Umbilical cord (tissue), 2 donors: ENCODE data around the gene TP53RK. TPM values are rescaled to one million over a fixed set of nuclear protein-coding genes. Genes with fewer than 3 reads are reported as not detected.

Source experiments
- DNase-seq: peaks from one replicate; pipeline ENCODE4 v3.0.0-alpha.2; 2015; ENCODE audit warnings: low spot score
- total RNA-seq: library from RNA; depleted of rRNA; stranded (reverse); fragments of >200 nt; gene quantifications from one replicate; pipeline ENCODE4 v1.2.3, GENCODE V29; 2014; ENCODE audit warnings: low replicate concordance; ENCODE audit not compliant: insufficient read depth

TP53RK gene
- total RNA-seq, 1 donor from 2014 or later, result 14.7 TPM

DNA sequence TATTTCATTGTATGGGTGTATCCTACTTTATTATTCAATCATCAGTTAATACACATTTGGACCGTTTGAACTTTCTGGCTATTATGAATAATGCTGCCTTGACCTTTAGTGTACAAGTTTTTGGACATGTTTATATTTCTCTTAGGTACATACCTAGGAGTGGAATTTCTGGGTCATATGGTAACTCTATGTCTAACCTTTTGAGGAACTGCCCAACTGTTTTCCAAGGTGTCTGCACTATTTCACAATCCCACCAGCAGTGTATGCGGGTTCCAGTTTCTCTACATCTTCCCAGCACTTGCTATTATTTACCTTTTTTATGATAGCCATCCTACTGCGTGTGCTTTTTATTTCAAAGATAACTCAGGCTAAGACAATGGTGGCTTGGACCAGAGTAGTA, 23.6 kb downstream of the TP53RK start:
- no peak for DNase-seq

DNA sequence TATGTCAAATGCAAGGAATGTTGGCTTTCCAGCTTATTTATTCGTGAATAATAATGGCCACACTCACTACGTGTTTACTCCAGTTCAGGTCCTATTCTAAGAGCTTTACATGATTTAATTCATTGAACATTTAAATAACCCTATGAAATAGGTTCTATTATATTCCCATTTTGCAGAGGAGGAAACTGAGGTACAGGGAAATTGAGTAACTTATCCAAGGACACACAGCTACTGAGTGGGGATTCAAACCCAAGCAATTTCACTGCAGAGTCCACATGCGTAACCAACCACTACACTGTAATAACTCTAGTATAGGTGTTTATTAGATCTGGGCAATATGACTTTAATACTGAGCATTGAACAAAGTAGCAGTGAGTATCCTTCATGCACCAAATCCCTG, 25.7 kb downstream of the TP53RK start:
- DNase-seq, result no peak

- DNase-seq, result no peak
These were observed 27.6 kb downstream of the TP53RK start for GRCh38 chr20:46661659-46662058.

DNA sequence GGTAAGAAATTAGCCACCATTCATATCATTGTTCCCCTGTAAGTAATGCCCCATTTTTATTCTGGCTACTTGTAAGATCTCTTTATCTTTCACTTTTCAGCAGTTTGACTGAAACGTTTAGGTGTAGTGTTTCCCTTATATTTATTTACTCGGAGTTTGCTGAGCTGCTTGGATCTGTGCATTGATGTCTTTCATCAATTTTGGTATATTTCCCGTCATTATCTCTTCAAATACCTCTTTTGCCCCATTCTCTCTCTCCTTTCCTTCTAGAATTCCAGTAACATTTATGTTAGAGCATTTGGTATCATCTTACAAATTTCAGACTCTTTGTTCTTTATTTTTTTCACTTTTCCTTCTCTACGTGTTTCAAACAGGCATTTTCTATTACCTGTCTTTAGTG, 28.8 kb downstream of the TP53RK start:
- no peak for DNase-seq

DNA sequence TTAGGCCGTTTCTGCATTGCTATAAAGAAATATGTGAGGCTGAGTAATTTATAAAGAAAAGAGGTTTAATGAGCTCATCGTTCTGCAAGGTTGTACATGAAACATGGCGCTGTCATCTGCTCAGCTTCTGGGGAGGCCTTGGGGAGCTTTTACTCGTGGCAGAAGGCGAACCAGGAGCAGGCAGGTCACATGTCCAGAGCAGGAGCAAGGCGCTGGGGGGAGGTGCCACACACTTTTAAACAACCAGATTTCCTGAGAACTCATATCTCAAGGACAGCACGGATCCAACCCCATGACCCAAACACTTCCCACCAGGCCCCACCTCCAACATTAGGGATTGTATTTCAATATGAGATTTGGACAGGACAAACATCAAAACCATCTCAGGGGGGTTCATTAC, 31.6 kb downstream of the TP53RK start:
- DNase-seq, result no peak

DNA sequence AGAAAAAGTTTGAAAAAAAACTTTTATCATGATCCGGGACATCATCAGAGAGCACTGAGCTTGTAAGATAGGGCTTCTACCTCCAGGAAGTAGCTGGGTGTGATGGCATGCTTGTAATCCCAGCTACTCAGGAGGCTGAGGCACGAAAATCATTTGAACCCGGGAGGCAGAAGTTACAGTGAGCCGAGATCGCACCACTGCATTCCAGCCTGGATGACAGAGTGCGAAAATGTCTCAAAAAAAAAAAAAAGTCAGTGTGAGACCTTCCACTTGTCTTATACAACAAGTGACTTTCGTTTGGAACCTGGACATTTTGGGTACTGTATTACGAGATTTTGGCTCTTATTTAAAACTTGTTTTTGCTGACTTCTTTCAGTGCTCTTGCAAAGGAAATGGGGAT, 32.1 kb downstream of the TP53RK start:
- DNase-seq, result no peak

GRCh38 chr20:46652699-46653098, 36.5 kb downstream of the TP53RK start:
- no peak for DNase-seq

DNA sequence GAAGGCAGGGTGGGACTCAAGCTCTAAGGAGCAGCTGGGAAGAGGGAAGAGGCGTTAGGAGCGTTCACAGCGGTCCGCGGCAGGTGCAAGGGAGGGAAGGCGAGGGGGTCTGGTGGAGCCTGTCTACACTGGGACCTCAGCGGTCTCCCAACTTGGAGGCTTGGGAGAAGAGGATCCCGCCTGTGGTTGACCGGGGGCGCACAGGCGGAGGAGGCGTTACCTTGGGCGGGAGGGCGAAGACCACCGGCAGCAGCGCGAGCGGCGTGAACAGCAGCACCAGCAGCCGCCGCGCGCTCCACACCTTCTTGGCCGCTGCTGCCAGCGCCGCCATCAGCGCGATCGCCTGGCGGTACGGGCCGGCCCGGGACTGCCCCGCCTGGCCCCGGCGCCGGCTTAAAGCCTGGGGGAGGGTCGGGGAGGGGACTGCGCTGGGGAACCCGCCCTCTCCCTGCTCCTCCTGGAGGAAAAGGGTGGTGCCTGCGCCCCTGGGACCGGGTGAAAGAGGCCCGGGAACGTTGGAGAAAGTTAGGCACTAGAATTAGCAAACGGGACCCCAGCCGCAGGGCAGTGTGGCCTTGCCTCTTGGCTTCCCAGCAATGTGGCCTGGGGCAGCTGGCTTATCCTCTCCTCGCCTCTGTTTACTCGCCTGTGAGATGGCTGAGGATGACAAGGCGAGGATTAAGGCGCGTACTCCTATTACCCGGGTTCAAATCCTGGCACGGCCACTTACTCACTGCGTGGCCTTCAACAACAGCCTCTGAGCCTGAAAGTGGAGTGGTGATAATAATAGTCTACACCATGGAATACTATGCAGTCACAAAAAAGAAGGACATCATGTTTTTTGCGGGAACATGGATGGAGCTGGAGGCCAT, 37.9 kb downstream of the TP53RK start, which contains the start of gene SLC13A3:
Gene SLC13A3, minus strand, starts transcription at position 369 of the 872 bp plus-strand sequence. Its CDS starts 38 bp downstream, at position 331.
- DNase-seq, result peak; percentile 10

DNA sequence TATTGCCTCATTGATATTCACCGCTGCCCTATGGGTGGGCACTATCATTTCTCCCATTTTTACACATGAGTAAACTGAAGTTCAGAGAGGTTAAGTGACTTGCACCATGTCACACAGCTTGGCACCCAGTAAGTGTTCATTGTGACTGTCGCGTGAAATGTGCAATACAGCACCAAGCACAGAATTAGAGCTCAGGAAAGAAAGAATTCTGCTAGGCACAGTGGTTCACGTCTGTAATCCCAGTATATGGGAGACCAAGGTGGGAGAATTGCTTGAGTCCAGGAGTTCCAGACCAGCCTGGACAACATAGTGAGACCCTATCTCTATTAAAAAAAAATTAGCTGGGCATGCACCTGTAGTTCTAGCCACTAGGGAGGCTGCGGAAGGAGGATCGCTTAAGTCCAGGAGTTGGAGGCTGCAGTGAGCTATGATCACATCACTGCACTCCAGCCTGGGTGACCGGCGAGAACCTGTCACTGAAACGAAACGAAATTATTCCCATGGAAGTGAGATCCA, 38.6 kb downstream of the TP53RK start:
- no peak for DNase-seq

- no peak for DNase-seq
These were observed 39.2 kb downstream of the TP53RK start for GRCh38 chr20:46649965-46650542.

- DNase-seq, result no peak
These were observed 39.6 kb downstream of the TP53RK start for GRCh38 chr20:46649650-46649949.

- no peak for DNase-seq
These were observed 40.2 kb downstream of the TP53RK start for GRCh38 chr20:46648903-46649649.

GRCh38 chr20:46647469-46647868, 41.8 kb downstream of the TP53RK start:
- no peak for DNase-seq

- no peak for DNase-seq
These were observed 42.4 kb downstream of the TP53RK start for GRCh38 chr20:46646659-46647380.

DNA sequence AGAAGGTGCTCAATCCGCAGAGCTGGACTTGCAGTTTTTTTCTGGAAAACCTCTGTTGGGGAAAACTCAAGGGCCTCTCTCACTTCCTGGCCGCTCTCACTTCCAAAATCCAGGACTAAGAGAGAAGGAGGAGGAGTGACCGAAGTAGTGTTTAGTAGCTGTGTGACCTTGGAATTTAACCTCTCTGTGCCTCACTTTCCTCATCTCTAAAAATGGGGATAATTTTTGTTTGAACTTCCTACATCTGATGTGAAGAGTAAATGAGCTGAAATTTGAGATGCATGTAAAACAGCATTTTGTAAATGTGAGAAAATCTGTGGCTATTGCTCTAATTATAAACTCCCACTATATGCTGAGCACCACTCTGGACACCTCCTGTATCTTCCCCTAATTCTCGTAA, 43.1 kb downstream of the TP53RK start:
- no peak for DNase-seq

- no peak for DNase-seq
These were observed 44.5 kb downstream of the TP53RK start for GRCh38 chr20:46644733-46645132.

DNA sequence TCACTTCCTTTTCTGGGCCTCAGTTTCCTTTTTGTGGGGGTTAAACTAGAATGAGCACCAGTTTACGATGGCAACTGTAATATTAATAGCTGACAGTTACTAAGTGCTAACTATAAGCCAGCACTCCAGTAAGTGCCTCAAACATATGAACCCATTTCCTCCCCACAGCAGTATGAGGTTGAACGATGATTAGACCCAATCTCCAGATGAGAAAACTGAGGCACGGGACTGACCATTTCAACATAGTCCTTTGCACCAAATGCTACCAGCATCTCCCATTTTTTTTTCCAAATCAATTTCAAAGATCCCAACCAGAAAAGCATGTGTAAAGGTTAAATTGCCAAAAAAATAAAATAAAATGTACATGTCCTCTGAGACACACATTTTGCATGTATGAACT, 45.1 kb downstream of the TP53RK start:
- DNase-seq, result no peak

DNA sequence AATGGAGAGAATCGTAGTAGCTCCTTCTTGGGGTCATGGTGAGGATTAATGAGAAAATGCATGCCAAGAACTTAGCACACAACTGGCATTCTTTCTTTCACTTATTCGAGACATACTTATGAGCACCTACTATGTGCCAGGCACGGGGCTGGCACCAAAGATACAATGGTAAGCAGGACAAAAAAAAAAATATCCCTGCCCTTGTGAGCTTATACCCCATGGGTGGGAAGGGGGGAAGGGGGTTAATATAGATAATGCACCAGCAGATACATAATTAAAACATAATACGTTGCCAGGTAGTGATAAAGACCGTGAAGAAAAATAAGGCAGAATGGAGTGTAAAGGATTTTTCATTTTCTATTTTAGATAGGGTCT, 46.3 kb downstream of the TP53RK start:
- DNase-seq, result no peak

DNA sequence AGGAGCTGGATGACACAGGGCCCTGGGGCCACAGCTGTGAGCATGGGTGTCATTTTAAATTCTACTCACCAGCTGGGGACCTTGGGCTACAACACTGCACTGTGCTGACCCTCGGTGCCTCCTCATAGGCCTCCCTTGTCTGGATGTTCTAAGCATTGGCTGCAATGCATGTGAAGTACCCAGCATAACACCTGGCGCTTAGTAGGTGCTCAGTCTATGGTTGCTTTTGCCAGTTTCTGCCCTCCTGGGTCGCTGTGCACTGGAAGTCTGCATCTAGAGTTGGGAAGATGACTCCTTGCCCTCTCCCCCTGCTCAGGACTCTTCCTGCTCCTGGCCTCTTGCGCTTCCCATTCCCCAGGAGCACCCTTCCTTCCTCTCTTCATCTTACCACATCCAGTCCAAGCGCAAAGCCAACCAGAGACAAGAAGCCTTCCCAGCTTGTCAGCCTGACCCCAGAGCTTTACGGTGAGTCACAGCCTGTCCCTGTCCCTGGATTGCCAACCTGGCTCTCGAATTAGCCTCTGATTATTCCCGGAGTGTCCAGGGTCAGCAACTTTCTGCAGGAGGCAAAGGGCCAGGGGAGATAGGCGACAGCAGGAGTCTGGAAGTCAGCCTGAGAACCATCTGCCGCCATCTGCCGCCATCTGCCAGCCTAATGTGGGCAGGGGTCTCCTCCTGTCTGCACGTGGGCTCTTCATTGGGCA, 46.8 kb downstream of the TP53RK start:
- DNase-seq, result no peak

- no peak for DNase-seq
These were observed 47.8 kb downstream of the TP53RK start for GRCh38 chr20:46641424-46641823.
